ENCODE data around the gene CCM2L.

Gene CCM2L

GRCh38 chr20:32034581-32035425, 24.6 kb downstream of the CCM2L start:
- no peaks in the 10 kb centered on the region for H3K36me3 ChIP-seq (ENCODE audit: insufficient read depth, low read length)
- H3K79me2 ChIP-seq (ENCODE audit: insufficient read depth, low read length): no peaks in the 10 kb centered on the region
- H3K27ac ChIP-seq (ENCODE audit: low read depth, low read length, poor library complexity, severe bottlenecking): no peak overlapping the region
- no peak overlapping the region for H2AFZ ChIP-seq (ENCODE audit: low read length)
- TF ChIP-seq CTCF (IDR thresholded peaks at IDR 0.05; ENCODE audit: low read length) (peak; percentile 62), EZH2 (IDR thresholded peaks at IDR 0.05; ENCODE audit: borderline replicate concordance, low read length) (no peak)
- H3K4me1 ChIP-seq (ENCODE audit: insufficient read depth, low read length, severe bottlenecking): peaks cover 1% of the 10 kb centered on the region
- no peaks in the 10 kb centered on the region for H3K9me3 ChIP-seq (ENCODE audit: low read length)
- H3K4me3 ChIP-seq (ENCODE audit: low read depth, low read length, poor library complexity, severe bottlenecking): no peak overlapping the region
- no peaks in the 10 kb centered on the region for H4K20me1 ChIP-seq (ENCODE audit: insufficient read depth, low read length)
- H3K4me2 ChIP-seq (ENCODE audit: low read length): no peak overlapping the region
- no peaks in the 10 kb centered on the region for H3K9me2 ChIP-seq (ENCODE audit: low read depth, low read length)
- H3K9ac ChIP-seq (ENCODE audit: low read length): no peak overlapping the region
- H3F3A ChIP-seq (ENCODE audit: insufficient read depth, low read length): no peaks in the 10 kb centered on the region
- H3K27me3 ChIP-seq (ENCODE audit: insufficient read depth, low read length): no peaks in the 10 kb centered on the region; the same call in none of the 2 replicates

- H3K79me2 ChIP-seq (ENCODE audit: insufficient read depth, low read length): no peaks in the 10 kb centered on the region
- no peaks in the 10 kb centered on the region for H3K9me2 ChIP-seq (ENCODE audit: low read depth, low read length)
- no peak overlapping the region for H3K4me2 ChIP-seq (ENCODE audit: low read length)
- no peak overlapping the region for H3K27ac ChIP-seq (ENCODE audit: low read depth, low read length, poor library complexity, severe bottlenecking)
- no peaks in the 10 kb centered on the region; the same call in none of the 2 replicates for H3K27me3 ChIP-seq (ENCODE audit: insufficient read depth, low read length)
- H3F3A ChIP-seq (ENCODE audit: insufficient read depth, low read length): no peaks in the 10 kb centered on the region
- peaks cover 7% of the 10 kb centered on the region for H3K4me1 ChIP-seq (ENCODE audit: insufficient read depth, low read length, severe bottlenecking)
- no peaks in the 10 kb centered on the region for H4K20me1 ChIP-seq (ENCODE audit: insufficient read depth, low read length)
- TF ChIP-seq EZH2 (IDR thresholded peaks at IDR 0.05; ENCODE audit: borderline replicate concordance, low read length) (no peak), CTCF (IDR thresholded peaks at IDR 0.05; ENCODE audit: low read length) (no peak)
- H3K9ac ChIP-seq (ENCODE audit: low read length): no peak overlapping the region
- no peak overlapping the region for H3K4me3 ChIP-seq (ENCODE audit: low read depth, low read length, poor library complexity, severe bottlenecking)
- no peaks in the 10 kb centered on the region for H3K9me3 ChIP-seq (ENCODE audit: low read length)
- H2AFZ ChIP-seq (ENCODE audit: low read length): no peak overlapping the region
- no peaks in the 10 kb centered on the region for H3K36me3 ChIP-seq (ENCODE audit: insufficient read depth, low read length)
Measured at GRCh38 chr20:32035426-32035779, 25.2 kb downstream of the CCM2L start.

GRCh38 chr20:32036252-32036651, 26.0 kb downstream of the CCM2L start:
- H3K36me3 ChIP-seq (ENCODE audit: insufficient read depth, low read length): no peaks in the 10 kb centered on the region
- no peak overlapping the region for H3K27ac ChIP-seq (ENCODE audit: low read depth, low read length, poor library complexity, severe bottlenecking)
- no peaks in the 10 kb centered on the region for H3F3A ChIP-seq (ENCODE audit: insufficient read depth, low read length)
- no peaks in the 10 kb centered on the region for H3K9me3 ChIP-seq (ENCODE audit: low read length)
- TF ChIP-seq CTCF (IDR thresholded peaks at IDR 0.05; ENCODE audit: low read length) (no peak), EZH2 (IDR thresholded peaks at IDR 0.05; ENCODE audit: borderline replicate concordance, low read length) (no peak)
- no peaks in the 10 kb centered on the region for H3K9me2 ChIP-seq (ENCODE audit: low read depth, low read length)
- no peak overlapping the region for H2AFZ ChIP-seq (ENCODE audit: low read length)
- no peaks in the 10 kb centered on the region for H4K20me1 ChIP-seq (ENCODE audit: insufficient read depth, low read length)
- H3K9ac ChIP-seq (ENCODE audit: low read length): no peak overlapping the region
- no peaks in the 10 kb centered on the region for H3K79me2 ChIP-seq (ENCODE audit: insufficient read depth, low read length)
- peaks cover 13% of the 10 kb centered on the region for H3K4me1 ChIP-seq (ENCODE audit: insufficient read depth, low read length, severe bottlenecking)
- no peak overlapping the region for H3K4me2 ChIP-seq (ENCODE audit: low read length)
- H3K27me3 ChIP-seq (ENCODE audit: insufficient read depth, low read length): no peaks in the 10 kb centered on the region; the same call in none of the 2 replicates
- H3K4me3 ChIP-seq (ENCODE audit: low read depth, low read length, poor library complexity, severe bottlenecking): no peak overlapping the region

All from OCI-LY1 (cell line).